OCI-LY7 (cell line): Measurements from ENCODE around the gene IL17RA. TPM values are rescaled to one million over a fixed set of nuclear protein-coding genes. Genes with fewer than 3 reads are reported as not detected.
A peak's percentile ranks its signal among the peaks of the same experiment; 100 is the strongest.

Experiments used
- BruUV-seq: library from RNA; stranded (reverse); fragments of 400-500 nt; replicated peaks from 2 replicates; lab custom pipeline; 2021; lab: Mats Ljungman, UMichigan
- CTCF ChIA-PET: fragments of 300-600 bp; sonication (Branson Sonifier 250); formaldehyde crosslinking; loops from one replicate; lab custom pipeline; 2022; ENCODE audit warnings: antibody characterized with exemption; ENCODE audit not compliant: unreplicated experiment; lab: Charles Lee
- POLR2A ChIA-PET: fragments of 300-600 bp; sonication (Branson Sonifier 250); formaldehyde crosslinking; loops from one replicate; lab custom pipeline; 2022; ENCODE audit warnings: antibody characterized with exemption; lab: Charles Lee
- DNase-seq: peaks from one replicate; pipeline ENCODE4 v3.0.0-alpha.2; 2015; ENCODE audit warnings: low spot score
- H2AFZ ChIP-seq: fragments of 200-600 bp; sonication (generic), shearing (Covaris generic); 2 replicates; pipeline ENCODE4 v1.6.1; 2014; ENCODE audit warnings: mild to moderate bottlenecking, antibody characterized with exemption, low read length, moderate library complexity
- H3K27ac ChIP-seq: fragments of 200-600 bp; sonication (generic); 2 replicates; pipeline ENCODE4 v1.5.1; 2014; ENCODE audit warnings: mixed run types, low read depth, mild to moderate bottlenecking, moderate library complexity, low read length, inconsistent platforms; ENCODE audit not compliant: poor library complexity, severe bottlenecking
- H3K36me3 ChIP-seq: fragments of 200-600 bp; sonication (generic); 2 replicates; pipeline ENCODE4 v1.6.1; 2014; ENCODE audit warnings: mild to moderate bottlenecking, antibody characterized with exemption, low read length, moderate library complexity, mixed read lengths; ENCODE audit not compliant: insufficient read depth
- H3K4me1 ChIP-seq: fragments of 200-600 bp; sonication (generic); 2 replicates; pipeline ENCODE4 v1.5.1; 2014; ENCODE audit warnings: mild to moderate bottlenecking, low read length; ENCODE audit not compliant: insufficient read depth, poor library complexity, severe bottlenecking
- H3K4me2 ChIP-seq: fragments of 200-600 bp; sonication (generic); 2 replicates; pipeline ENCODE4 v1.6.1; 2014; ENCODE audit warnings: mild to moderate bottlenecking, low read length
- H3K4me3 ChIP-seq: fragments of 200-600 bp; sonication (generic); 2 replicates; pipeline ENCODE4 v1.5.1; 2014; ENCODE audit warnings: mild to moderate bottlenecking, low read depth, low read length; ENCODE audit not compliant: poor library complexity, severe bottlenecking
- H3K79me2 ChIP-seq: fragments of 200-600 bp; sonication (generic); 2 replicates; pipeline ENCODE4 v1.6.1; 2016; ENCODE audit warnings: low read depth, mild to moderate bottlenecking, low read length, moderate library complexity, mixed read lengths; ENCODE audit not compliant: insufficient read depth
- H3K9me2 ChIP-seq: fragments of 200-600 bp; sonication (generic); 2 replicates; pipeline ENCODE4 v1.6.1; 2016; ENCODE audit warnings: mild to moderate bottlenecking, low read length, mixed read lengths; ENCODE audit not compliant: insufficient read depth
- H3K9me3 ChIP-seq: fragments of 200-600 bp; sonication (generic); 2 replicates; pipeline ENCODE4 v1.6.1; 2014; ENCODE audit warnings: mild to moderate bottlenecking, mixed run types, low read length, mixed read lengths
- H4K20me1 ChIP-seq: fragments of 200-600 bp; sonication (generic); 2 replicates; pipeline ENCODE4 v1.6.1; 2014; ENCODE audit warnings: mild to moderate bottlenecking, antibody characterized with exemption, low read length, moderate library complexity, mixed read lengths; ENCODE audit not compliant: insufficient read depth
- CTCF ChIP-seq: fragments of 200-600 bp; sonication (generic); conservative IDR thresholded peaks from 2 replicates; pipeline ENCODE4 v1.5.1; 2014; ENCODE audit warnings: mild to moderate bottlenecking, antibody characterized with exemption, low read length, moderate library complexity, mixed read lengths
- EZH2phosphoT487 ChIP-seq: fragments of 200-600 bp; sonication (generic); IDR thresholded peaks from 2 replicates; pipeline ENCODE4 v1.6.1; 2018; ENCODE audit warnings: low read depth, borderline replicate concordance, mild to moderate bottlenecking, mixed run types, antibody characterized with exemption, low read length, moderate library complexity, mixed read lengths
- intact Hi-C: fragments of 100-400 bp; cut with micrococcal nuclease; formaldehyde crosslinking; loops from one replicate; pipeline ENCODE4 v1.10.0; 2022; ENCODE audit not compliant: unreplicated experiment
- total RNA-seq, 2 experiments: library from RNA; depleted of rRNA in 1 of 2; stranded (reverse); fragments of >200 nt in 1 of 2; shearing (Covaris generic) in 1 of 2; gene quantifications; 2 replicates each; pipeline ENCODE4 v1.2.3, GENCODE V29; 2014 to 2022

The IL17RA gene
- total RNA-seq, 2 experiments from 2014 or later: 7.8 to 10.9 TPM

- ChIA-PET CTCF (no interaction called here), POLR2A (no interaction called here)
- intact Hi-C loops: no loop called here
- Histone ChIP-seq H2AFZ (no peak overlapping the region), H3K36me3 (no peaks in the 10 kb centered on the region), H3K79me2 (no peaks in the 10 kb centered on the region), H3K9me3 (no peaks in the 10 kb centered on the region), H3K9me2 (no peaks in the 10 kb centered on the region), H4K20me1 (no peaks in the 10 kb centered on the region), H3K4me2 (no peak overlapping the region; the same call in 1 of the 2 replicates), H3K27ac (no peak overlapping the region), H3K4me3 (no peak overlapping the region), H3K4me1 (peaks cover 34% of the 10 kb centered on the region)
- no peak for TF ChIP-seq EZH2phosphoT487
- TF ChIP-seq CTCF: no peak
- no peak for DNase-seq
- BruUV-seq: no TSS peak
Measured at GRCh38 chr22:17120281-17120680, 35.5 kb downstream of the IL17RA start.

- no peak for DNase-seq
- Histone ChIP-seq H3K36me3 (no peaks in the 10 kb centered on the region), H3K9me2 (no peaks in the 10 kb centered on the region), H3K4me3 (peak overlapping the region; percentile 58), H3K4me2 (peak overlapping the region; percentile 60), H3K4me1 (peaks cover 34% of the 10 kb centered on the region), H4K20me1 (no peaks in the 10 kb centered on the region), H3K27ac (no peak overlapping the region), H3K9me3 (no peaks in the 10 kb centered on the region), H3K79me2 (no peaks in the 10 kb centered on the region), H2AFZ (no peak overlapping the region)
- BruUV-seq: no TSS peak
- POLR2A ChIA-PET: no interaction called here
- CTCF ChIA-PET: no interaction called here
- intact Hi-C loops: no loop called here
- TF ChIP-seq CTCF: no peak
- TF ChIP-seq EZH2phosphoT487: no peak
Measured at GRCh38 chr22:17120711-17121232, 36.0 kb downstream of the IL17RA start.
